LNCaP clone FGC (cell line): ENCODE results near the gene GCNT2.

ENCODE experiments used
- DNase-seq: peaks from one replicate; pipeline ENCODE4 v3.0.0-alpha.2; 2011; ENCODE audit warnings: low read depth
- H3K4me3 ChIP-seq: 2 replicates; pipeline ENCODE4 v1.5.1; 2011; ENCODE audit warnings: mild to moderate bottlenecking, low read depth, low read length, control low read depth
- CTCF ChIP-seq: IDR thresholded peaks from 2 replicates; pipeline ENCODE4 v1.5.1; 2012; ENCODE audit warnings: mild to moderate bottlenecking; ENCODE audit not compliant: control insufficient read depth, insufficient read depth; ENCODE audit errors: extremely low read depth

The GCNT2 gene

GRCh38 chr6:10587656-10588406 is 66.7 kb downstream of the GCNT2 start:
- no peak for TF ChIP-seq CTCF
- no peak overlapping the region for H3K4me3 ChIP-seq
- DNase-seq: no peak

- TF ChIP-seq CTCF: no peak
- DNase-seq: no peak
- H3K4me3 ChIP-seq: no peak overlapping the region
Measured at GRCh38 chr6:10588562-10589428, 67.6 kb downstream of the GCNT2 start.

GRCh38 chr6:10589429-10589727 is 68.2 kb downstream of the GCNT2 start:
- no peak overlapping the region for H3K4me3 ChIP-seq
- no peak for TF ChIP-seq CTCF
- no peak for DNase-seq

- TF ChIP-seq CTCF: no peak
- no peak for DNase-seq
Measured at GRCh38 chr6:10589983-10590382, 68.8 kb downstream of the GCNT2 start.

GRCh38 chr6:10591422-10592160 is 70.4 kb downstream of the GCNT2 start:
- H3K4me3 ChIP-seq: no peak overlapping the region
- TF ChIP-seq CTCF: no peak
- no peak for DNase-seq

More at GRCh38 chr6:10589983-10590382, 68.8 kb downstream of the GCNT2 start:
- H3K4me3 ChIP-seq: no peak overlapping the region

GRCh38 chr6:10595731-10596664 is 74.8 kb downstream of the GCNT2 start:
- no peak for TF ChIP-seq CTCF
- no peak overlapping the region for H3K4me3 ChIP-seq
- DNase-seq: no peak
